Right ventricle myocardium inferior (tissue), 1 donor: ENCODE data around the gene ENDOV. TPM values are rescaled to one million over a fixed set of nuclear protein-coding genes. Genes with fewer than 3 reads are reported as not detected.

ENCODE experiments used
- ATAC-seq: fragments of 200-7000 bp; cut with Tn5 transposase; one replicate; pipeline ENCODE4 v1.9.1; 2020; ENCODE audit warnings: mild to moderate bottlenecking, moderate library complexity
- DNase-seq: peaks from one replicate; pipeline ENCODE4 v3.0.0; 2021; ENCODE audit errors: missing footprints
- intact Hi-C: fragments of 100-400 bp; cut with DNase I; formaldehyde crosslinking; loops from one replicate; pipeline ENCODE4 v1.11.0; 2022
- total RNA-seq: library from RNA; stranded (reverse); fragmentation: NEBNext Ultra II Directional; extraction: Animal tissue kit (Norgen Biotek cat#: 25700); gene quantifications from one replicate; pipeline ENCODE4 v1.2.1, GENCODE V29; 2021
- donor health status: DM: no; HTN: yes; CAD: no; lungs with severe emphysema.

The ENDOV gene
- total RNA-seq, 1 donor from 2014 or later: 10.7 TPM

DNA sequence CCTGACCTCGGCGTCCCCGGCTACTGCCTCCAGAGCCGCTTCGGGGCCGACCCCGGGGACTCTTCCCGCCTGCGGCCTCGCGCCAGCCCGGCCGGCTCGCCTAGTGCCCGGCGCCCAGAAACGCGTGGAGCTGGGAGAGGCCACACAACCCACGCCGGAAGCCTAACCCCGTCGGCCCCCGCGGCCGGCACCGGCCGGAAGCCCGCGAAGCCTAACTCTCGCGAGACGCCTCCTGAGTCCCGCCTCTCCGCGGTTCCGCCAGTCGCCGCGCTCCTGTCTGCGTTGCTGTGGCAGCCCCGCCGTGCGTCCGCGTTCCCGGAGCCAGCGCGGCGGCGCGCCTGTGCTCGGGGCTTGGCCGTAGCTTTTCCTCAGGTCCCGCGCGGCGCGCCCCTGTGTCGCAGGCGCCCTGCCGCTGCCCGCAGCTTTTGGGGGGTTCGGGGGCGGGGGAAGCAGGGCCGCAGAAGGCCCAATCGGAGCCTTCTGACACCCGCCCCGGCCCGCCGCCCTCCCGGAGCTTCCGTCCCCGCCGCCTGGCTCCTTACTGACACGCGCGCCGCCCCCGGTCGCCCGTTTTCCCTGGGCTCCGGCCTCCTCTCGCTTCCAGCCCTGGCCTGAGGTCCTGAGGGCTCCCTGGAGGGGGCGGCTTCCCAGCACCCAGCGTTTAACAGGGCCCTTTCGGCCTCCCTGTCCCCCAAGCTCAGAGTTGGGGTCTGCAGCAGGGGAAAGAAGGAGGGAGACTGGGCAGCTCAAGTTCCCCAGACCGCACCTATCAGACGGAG, 39.8 kb downstream of the ENDOV start:
- intact Hi-C loops: loop anchor here (10.0 kb wide), 1 partner anchor 440 kb away; no protein-coding TSS in a partner anchor
- ATAC-seq (peak; percentile 97), DNase-seq (peak; percentile 98)

DNA sequence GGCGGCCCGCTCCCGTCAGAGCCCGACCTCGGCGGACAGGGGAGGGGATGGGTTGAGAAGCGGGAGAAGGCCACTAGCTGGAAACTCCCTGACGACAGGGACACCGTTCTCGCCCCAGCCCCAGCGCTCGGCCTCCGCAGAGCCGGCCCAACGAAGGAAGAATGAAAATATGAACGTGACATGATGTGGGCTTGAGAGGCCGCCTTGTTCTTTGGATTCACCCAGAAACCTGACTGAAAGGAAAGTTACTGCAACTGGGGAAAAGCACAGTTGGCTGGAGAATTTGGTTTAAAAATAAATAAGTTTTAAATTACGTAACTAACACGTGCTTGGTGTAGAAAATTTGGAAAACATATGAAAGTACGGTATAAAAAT, 40.4 kb downstream of the ENDOV start:
- intact Hi-C loops: loop anchor here (10.0 kb wide), 1 partner anchor 439 kb away; no protein-coding TSS in a partner anchor
- ATAC-seq: peak; percentile 52

DNA sequence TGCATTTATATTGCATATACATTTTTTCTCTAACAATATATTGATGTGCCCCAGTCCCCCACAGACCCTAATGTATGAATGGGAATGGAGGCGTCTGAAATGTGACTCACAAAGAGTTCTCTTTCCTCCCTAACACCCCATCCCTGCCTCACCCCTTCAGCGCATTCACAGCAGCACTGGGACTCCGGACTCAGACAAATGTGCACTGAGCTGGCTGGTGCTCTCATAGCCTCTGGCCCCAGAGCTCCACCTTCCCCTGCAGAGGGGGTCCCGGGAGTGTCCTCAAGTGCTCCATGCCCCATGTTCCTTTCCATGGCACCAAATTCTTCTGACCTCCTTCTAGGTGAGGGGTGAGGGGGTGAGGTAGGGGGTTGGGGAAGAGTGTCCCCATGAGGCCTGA, 40.8 kb downstream of the ENDOV start:
- peak; percentile 39 for DNase-seq

More for the DNA sequence above, 40.4 kb downstream of the ENDOV start:
- no peak for DNase-seq

DNA sequence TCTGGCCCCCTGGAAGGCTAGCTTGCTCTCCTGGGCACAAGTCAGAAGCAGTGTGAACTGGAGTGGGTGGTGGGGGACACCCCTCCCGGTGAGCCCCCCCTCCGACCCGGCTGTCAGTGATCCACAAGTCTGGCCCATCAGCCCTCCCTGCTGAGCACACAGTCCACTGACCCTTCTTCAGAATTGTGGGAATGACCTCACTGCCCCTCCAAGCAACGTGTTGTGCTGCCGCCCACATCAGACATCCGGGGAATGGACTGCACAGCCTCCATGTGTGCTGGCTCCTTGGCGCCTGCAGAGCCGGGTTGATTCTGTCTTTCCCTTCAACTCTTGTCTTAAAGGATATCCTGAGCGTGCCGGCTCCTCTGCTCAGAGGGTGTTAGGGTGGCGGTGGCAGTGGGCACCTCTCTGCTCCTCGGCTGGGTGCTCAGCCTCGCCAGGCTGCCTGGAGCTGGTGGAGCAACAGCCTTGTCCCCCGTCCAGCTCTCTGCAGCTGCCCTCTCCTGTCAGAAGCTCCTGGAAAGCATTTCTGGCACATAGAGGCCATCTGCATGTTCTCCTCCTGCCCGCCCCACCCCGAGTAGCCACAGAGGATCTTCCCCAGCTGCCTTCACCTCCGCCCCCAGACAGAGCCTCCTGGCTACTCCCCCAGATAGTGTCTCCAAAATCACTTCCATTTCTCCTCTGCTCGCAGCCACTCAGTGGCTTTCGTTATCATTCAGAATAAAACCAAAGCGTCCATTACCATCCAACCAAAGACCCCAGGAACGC, 41.7 kb downstream of the ENDOV start:
- DNase-seq: peak; percentile 57
- intact Hi-C loops: loop anchor here (10.0 kb wide), 1 partner anchor 438 kb away; no protein-coding TSS in a partner anchor
- no peak for ATAC-seq

More for the DNA sequence above, 40.8 kb downstream of the ENDOV start:
- intact Hi-C loops: loop anchor here (10.0 kb wide), 1 partner anchor 439 kb away; no protein-coding TSS in a partner anchor
- ATAC-seq: no peak

DNA sequence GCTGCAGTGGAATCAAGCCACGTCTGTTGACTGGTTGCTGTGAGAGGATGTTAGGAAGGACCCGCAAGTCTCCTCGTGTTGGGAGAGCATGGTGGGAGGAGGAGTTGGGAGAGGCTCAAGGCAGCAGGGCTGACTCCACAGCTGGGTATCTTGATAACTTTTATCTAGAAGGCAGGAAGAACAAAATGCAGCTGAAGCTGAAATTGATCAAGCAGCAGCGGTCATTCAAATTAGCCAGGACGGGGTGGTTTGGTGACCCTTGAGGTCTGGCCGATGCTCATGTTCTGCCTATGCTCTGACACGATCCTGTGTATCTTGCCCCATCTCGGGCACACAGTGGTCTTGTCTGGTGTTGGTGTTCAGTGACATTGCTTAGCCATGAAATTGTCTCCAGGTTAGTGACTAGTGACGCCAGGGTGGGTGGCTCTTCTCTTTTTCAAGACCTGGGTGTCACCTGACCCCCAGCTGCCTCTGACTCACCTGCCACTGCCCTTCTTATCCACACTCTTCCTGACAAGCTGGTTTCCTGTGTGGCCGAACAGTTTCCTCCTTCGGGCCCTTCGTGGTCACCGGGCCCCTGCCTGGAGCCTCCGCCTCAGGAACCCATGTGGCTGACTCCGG, 42.4 kb downstream of the ENDOV start:
- intact Hi-C loops: loop anchor here (10.0 kb wide), 1 partner anchor 437 kb away; no protein-coding TSS in a partner anchor
- ATAC-seq (no peak), DNase-seq (no peak)

DNA sequence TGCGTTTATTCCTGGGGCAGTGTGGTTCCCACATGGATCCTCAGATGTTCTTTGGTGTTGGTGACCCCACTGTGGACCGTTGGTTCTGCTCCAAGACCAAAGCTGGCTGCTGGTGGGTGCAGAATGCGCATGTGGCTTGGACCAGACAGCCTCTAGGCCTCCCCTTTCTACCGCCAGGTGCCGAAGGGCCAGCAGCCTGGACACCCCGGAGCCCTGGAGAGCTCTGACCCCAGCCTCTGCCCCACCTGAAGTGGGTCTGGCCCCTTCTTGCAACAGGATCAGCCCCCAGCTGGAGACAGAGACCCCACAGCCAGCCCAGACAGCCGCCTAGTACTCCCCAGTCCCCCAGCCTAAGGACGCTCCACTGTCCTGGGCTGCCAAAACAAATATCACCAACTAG, 43.0 kb downstream of the ENDOV start:
- DNase-seq: no peak
- ATAC-seq: no peak
- intact Hi-C loops: loop anchor here (10.0 kb wide), 1 partner anchor 437 kb away; no protein-coding TSS in a partner anchor

DNA sequence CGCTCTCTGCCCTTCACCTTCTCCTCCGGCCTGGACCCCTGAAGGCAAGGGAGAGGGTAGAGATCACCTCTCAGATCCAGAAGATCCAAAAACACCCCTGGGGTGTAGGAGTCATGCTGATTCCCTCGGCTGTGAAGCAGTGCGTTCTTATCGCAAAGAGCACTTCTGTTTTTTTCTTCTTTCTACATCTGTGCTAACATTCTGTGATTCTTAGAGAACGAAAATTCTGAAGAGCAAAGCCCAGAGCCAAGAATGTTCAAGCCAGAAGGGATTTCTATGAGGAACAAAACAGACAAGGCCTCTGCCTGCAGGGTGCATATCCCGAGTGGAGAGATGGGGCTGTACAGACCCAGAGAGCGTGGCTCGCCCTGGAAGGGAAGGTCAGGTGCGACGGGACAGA, 44.3 kb downstream of the ENDOV start:
- intact Hi-C loops: loop anchor here (10.0 kb wide), 1 partner anchor 436 kb away; no protein-coding TSS in a partner anchor
- ATAC-seq: no peak
- no peak for DNase-seq

DNA sequence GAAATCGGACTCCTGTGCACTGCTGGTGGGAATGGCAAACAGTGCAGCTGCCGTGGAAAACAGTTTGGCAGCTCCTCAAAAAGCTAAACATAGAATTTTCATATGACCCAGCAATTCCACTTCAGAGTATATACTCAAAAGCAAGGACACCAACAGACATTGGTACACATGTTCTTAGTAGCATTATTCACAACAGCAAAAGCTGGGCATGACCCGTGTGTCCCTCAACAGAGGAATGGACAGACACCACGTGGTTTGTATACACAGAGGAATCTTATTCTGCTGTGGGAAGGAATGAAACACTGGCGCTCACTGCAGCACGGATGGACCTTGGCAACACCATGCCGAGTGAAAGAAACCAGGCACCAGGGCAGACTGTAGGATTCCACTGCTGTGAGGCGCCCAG, 45.5 kb downstream of the ENDOV start:
- DNase-seq (no peak), ATAC-seq (peak; percentile 64)
- intact Hi-C loops: no loop called here

DNA sequence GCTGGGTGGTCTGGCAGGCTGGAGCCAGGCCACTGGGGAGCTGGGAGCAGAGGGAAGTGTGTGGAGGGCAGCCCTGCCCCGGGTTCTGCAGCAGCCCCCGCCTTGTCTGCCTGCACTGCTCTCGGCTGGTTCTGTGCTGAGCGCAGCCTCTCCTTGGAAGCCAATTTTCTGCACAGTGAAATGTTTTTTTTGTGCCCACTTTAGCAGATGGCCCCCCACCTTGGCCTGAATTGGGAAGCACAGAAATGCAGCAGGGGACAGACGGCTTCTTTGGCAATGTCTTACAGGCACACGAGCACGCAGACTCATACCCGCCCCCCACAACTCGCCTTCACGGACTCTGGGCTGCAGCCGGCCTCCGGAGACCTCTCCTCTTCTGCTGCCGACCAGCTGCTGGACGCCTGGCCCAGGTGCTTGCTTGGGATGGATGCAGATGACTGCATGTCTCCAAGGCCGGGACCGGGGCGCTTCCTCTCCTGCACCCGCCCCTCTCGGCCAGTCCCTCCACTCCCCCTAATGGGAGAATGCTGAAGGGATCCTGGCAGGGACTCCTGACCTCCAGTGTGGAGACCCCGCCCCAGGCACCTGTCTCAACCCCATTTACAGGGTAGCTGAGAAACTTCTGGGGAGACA, 46.7 kb downstream of the ENDOV start:
- intact Hi-C loops: no loop called here
- DNase-seq (no peak), ATAC-seq (no peak)

DNA sequence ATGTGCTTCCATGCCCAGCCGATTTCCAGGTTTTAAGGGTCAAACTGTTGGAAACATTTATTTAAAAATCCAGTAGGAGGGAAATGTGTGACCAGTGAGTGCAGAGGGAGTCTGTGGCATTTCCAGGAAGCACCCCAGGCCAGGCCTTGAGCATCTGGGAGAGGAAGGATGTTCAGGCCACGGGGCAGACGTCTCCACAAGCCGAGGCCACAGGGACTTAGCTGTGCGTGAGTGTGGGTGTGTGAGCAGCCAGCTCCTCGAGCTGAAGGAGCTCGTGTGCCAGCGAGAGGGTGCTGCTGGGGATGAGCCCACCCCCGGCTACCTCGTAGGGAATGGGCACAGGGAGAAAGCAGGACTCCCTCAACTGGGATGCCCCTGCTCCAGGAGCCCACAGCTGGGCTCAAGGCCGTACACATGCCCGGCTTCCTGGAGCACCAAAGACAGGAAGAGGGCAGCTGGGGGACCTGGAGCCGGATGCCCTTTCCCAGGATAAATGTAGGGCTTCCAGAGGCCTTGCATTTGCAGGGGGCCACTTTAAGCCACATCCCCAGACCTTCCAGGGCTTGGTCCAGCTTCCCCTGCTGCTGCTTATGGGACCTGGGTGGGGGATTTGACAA, 48.9 kb downstream of the ENDOV start:
- intact Hi-C loops: no loop called here
- DNase-seq (no peak), ATAC-seq (no peak)

DNA sequence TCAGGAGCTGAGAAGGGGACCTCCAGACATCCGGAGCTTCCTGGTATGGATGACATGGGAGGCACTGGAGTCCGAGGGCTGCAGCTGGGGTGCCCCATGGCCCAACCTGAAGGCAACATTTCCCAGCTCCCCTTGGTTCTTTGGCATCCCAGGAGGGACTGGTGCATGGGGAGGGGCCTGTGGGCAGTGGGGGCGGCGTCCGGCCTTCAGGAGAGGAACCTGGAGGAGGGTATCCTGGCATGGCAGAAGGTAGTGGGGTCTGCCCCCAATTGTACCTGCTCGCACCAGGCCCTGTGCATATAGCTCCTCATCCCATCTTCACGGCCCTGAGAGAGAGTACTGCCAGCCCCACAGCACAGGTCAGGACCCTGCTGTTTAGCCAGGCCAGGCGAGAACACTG, 49.5 kb downstream of the ENDOV start:
- intact Hi-C loops: no loop called here
- ATAC-seq (no peak), DNase-seq (peak; percentile 31)

DNA sequence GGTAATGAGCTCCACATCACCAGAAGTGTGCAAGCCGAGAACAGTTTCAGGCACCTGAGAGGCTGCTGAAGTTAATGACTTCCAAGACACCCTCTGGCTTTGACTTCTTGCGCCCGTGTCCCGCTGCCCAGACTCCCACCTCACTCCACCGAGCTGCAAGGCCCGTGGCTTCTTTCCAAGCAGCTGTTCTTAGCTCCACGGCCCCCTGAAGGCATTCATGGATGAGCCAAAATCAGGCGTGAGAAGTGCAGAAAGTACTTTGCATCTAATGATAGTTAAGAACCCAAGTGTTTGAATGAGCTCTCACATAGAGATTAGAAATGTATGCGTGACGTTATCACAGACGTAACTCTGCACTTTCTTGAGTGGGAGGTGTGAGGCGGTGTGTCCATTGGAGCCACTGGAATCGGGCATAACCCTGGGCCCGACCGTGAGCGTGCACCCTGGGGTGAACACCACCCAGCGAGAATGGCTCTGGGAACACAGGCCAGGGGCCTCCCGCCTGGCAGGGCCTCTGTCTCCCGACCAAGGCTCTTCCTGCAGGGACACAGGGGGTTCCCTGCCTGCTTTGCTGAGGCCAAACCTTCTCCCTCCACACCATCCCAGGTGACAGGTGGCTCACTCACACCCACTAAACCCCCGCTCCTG, 50.5 kb downstream of the ENDOV start:
- intact Hi-C loops: no loop called here
- DNase-seq (peak; percentile 48), ATAC-seq (no peak)

DNA sequence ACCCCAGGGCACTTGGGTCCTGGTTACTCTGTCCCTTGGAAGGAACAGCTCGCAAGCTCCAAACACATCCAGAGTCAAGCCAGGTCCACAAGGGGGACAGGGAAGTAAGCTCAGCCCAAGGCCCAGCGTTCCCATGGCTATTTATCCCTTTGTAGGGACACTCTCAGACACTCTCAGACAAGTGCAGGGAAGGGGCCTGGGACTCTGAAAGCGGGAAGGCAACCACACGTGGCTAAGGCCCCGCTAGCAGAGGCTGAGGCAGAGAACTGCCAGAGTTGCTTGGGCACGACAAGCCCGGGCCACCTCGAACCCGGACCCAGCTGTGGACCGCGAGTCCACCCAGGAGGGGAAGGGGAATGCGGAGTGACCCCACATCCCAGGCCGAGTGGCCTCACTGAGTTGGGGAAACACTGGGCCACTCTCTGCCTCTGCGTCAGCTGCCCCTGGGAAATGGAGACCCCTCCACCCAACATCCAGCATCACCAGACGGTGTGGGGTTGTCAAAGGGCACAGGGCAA, 51.3 kb downstream of the ENDOV start:
- peak; percentile 53 for DNase-seq
- intact Hi-C loops: no loop called here
- no peak for ATAC-seq

DNA sequence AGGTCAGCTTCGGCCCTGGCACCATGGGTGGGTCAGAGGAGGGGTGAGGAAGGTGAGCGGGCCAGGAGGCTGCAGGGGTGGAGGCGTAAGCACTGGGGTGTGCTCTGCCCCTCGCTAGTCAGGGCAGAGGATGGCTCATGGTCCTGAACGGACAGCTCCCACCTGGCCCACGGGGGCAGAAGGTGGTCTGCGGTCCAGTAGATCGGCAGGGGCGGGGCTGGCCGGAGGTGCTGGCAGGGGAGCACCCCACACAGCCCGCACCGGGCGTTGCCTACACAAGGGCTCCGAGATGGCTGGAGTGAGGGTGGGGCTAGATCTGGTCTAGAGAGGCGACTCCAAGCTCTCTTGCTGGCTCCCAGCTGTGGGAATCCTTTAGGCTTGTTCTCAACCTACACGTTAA, 53.3 kb downstream of the ENDOV start:
- ATAC-seq (no peak), DNase-seq (no peak)
- intact Hi-C loops: no loop called here

DNA sequence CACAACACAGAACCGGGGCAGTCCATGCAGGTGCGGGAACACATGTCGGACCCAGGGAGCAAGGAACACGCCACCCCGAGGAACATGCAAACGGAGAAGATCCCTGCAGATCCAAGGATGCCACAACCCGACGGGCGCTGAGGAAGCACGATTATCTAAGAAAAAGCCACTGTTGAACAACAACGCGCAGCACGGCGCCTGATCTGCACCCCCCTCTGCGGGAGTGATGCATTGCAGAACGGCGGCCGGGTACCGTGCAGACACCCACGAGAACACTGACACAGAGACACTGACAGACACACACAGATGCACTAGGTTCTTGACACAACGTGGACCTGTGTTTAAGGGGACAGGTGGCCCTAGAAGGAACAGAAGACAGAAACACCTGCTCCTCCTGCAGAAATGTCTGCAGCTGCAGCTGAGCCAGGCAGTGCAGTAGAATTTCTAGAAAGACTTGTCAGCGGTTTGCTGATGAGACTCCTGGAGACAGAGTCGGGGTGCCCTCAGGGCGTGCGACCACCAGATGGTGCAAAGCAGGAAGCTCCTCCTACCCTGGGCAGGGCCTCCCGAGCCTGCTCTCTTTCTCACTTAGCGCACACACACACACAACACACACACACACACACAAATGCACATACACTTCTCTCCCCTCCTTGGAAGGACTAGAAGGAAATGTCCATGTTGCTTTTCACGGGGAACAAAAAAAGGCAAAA, 54.0 kb downstream of the ENDOV start:
- no peak for ATAC-seq
- peak; percentile 59 for DNase-seq

DNA sequence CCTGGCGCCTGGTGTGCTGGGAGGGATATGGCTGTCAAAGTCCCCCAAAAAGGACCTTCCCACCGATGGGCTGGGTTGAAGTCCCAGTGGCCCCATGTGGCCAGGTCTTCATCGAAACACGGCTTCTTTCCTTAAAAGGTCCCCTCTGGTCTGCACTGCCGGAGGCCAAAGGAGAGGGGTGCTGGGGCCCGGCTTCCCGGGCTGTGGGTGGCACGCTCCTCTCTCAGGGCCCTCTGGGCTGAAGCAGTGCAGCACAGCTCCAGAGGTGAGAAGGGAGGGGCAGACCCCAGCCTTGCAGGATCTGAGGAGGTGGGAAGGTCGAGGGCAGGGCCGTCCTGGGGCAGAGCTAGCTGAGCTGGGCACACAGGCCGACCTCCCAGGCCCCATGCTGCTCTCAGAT, 54.7 kb downstream of the ENDOV start:
- ATAC-seq (no peak), DNase-seq (peak; percentile 41)
- intact Hi-C loops: no loop called here

More for the DNA sequence above, 54.0 kb downstream of the ENDOV start:
- intact Hi-C loops: no loop called here

DNA sequence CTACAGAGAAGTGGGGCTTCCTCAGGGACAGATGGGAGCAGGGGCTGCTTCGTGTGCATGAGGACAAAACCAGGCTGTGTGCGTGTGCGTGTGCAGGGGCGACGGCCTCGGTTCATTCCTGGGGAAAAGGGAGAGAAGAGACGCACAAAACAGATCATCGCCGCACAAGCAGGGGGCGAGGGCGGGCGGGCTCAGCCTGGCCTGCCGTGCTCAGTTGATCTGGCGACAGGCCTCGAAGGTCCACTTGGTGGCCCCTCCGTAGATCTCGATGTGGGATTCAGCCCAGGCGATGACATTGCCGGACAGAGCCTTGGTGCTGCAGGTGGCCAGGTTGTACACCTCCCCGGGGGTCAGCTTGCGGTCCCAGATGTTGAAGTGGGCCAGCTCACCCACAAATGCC, 55.6 kb downstream of the ENDOV start:
- intact Hi-C loops: no loop called here
- ATAC-seq (no peak), DNase-seq (peak; percentile 16)
